Lower leg skin (tissue), 4 donors: Measurements from ENCODE around the gene NDST4. TPM values are rescaled to one million over a fixed set of nuclear protein-coding genes. Genes with fewer than 3 reads are reported as not detected.

Source experiments
- DNase-seq, 2 donors: peaks; one replicate each; pipeline ENCODE4 v3.0.0-alpha.2; 2019; ENCODE audit warnings: low spot score in 2 of 2
- H3K4me3 ChIP-seq: fragments of 200-600 bp; sonication (generic); 2 replicates; pipeline ENCODE4 v1.5.1; 2017; ENCODE audit warnings: mild to moderate bottlenecking, low read depth; ENCODE audit not compliant: poor library complexity, severe bottlenecking
- POLR2A ChIP-seq, 2 donors: fragments of 450-650 bp; IDR thresholded peaks; one replicate each; pipeline ENCODE4 v1.6.1; 2016 to 2017; ENCODE audit warnings: antibody characterized with exemption in 2 of 2, mild to moderate bottlenecking in 1 of 2, moderate library complexity in 1 of 2
- WGBS, 2 donors: methylation state at CpG; one replicate each; pipeline ENCODE4 v1.1.5; 2018; 5-methylcytosine and 5-hydroxymethylcytosine counted together
- intact Hi-C: fragments of 100-400 bp; cut with DNase I; formaldehyde crosslinking; loops from one replicate; pipeline ENCODE4 v1.15.0; 2023; ENCODE audit warnings: low total_unique reads
- total RNA-seq, 4 donors: library from RNA; depleted of rRNA; stranded (reverse); fragments of >200 nt; gene quantifications; one replicate each; pipeline ENCODE4 v1.1.0, GENCODE V29; 2016
- TF ChIP-seq, protein P1 (sequence below), 3 donors: fragments of 450-650 bp; IDR thresholded peaks; one replicate each; pipeline ENCODE4 v1.5.1; 2016; ENCODE audit warnings: antibody characterized with exemption in 3 of 3, mild to moderate bottlenecking in 3 of 3, moderate library complexity in 2 of 3

The NDST4 gene
- total RNA-seq, 4 donors from 2014 or later = not detected

DNA sequence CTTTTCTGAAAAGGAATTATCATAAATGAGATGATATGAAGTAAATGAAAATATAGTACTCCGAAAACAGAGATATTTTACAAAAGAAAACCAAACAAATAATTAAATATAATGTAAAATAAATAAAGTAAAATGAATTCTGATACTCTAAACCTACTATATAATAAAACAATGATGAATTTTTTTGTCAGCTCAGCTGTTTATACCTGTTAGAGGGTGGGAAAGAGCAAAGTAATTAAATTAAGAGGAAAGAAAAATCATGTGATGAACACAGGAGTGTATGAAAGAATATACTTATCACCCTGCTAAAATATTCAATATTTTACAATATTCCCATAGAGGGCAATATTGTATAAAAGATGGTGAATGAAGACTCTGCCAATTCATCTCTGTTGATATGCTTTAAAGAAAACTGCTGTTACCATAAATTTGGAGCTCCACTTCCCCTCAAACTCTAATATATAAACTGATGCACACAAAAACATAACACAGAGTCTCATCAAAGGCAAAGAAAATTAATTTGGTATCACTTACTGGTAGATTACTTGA, 6.5 kb upstream of the NDST4 start:
- intact Hi-C loops = no loop called here

DNA sequence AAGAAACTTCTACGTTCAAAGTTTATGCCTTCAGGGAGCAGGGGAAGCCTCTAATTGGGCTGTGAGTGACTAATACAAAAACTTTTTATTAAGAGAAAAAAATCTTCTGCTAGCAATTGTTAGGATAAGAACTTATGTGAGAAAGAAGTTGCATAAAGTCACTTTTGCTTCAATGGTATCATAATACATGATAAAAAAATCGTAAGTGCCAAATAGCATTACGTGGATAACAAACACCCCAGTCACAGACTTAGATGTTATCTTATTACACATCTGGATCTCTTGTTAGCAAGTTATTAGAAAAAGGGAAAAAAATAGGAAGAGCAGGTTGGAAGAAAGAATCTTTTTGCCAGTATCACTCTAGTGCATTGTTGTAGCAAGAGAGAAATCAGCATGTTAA, 4.2 kb upstream of the NDST4 start:
- WGBS, 2 donors = 19 to 26% methylated on average over 3 of the region's 3 CpGs
- no peak overlapping the region for H3K4me3 ChIP-seq
- intact Hi-C loops = no loop called here
- no peak for DNase-seq
- no peak for TF ChIP-seq POLR2A (IDR thresholded peaks at IDR 0.05)
- TF ChIP-seq, protein P1, sequence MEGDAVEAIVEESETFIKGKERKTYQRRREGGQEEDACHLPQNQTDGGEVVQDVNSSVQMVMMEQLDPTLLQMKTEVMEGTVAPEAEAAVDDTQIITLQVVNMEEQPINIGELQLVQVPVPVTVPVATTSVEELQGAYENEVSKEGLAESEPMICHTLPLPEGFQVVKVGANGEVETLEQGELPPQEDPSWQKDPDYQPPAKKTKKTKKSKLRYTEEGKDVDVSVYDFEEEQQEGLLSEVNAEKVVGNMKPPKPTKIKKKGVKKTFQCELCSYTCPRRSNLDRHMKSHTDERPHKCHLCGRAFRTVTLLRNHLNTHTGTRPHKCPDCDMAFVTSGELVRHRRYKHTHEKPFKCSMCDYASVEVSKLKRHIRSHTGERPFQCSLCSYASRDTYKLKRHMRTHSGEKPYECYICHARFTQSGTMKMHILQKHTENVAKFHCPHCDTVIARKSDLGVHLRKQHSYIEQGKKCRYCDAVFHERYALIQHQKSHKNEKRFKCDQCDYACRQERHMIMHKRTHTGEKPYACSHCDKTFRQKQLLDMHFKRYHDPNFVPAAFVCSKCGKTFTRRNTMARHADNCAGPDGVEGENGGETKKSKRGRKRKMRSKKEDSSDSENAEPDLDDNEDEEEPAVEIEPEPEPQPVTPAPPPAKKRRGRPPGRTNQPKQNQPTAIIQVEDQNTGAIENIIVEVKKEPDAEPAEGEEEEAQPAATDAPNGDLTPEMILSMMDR (IDR thresholded peaks at IDR 0.05) = no peak

More for the DNA sequence above, 6.5 kb upstream of the NDST4 start:
- no peak overlapping the region for H3K4me3 ChIP-seq
- TF ChIP-seq, protein P1 (IDR thresholded peaks at IDR 0.05) = no peak
- TF ChIP-seq POLR2A (IDR thresholded peaks at IDR 0.05) = no peak
- whole genome bisulfite sequencing, 2 donors = 79 to 89% methylated on average over 1 of the region's 1 CpG
- no peak for DNase-seq

DNA sequence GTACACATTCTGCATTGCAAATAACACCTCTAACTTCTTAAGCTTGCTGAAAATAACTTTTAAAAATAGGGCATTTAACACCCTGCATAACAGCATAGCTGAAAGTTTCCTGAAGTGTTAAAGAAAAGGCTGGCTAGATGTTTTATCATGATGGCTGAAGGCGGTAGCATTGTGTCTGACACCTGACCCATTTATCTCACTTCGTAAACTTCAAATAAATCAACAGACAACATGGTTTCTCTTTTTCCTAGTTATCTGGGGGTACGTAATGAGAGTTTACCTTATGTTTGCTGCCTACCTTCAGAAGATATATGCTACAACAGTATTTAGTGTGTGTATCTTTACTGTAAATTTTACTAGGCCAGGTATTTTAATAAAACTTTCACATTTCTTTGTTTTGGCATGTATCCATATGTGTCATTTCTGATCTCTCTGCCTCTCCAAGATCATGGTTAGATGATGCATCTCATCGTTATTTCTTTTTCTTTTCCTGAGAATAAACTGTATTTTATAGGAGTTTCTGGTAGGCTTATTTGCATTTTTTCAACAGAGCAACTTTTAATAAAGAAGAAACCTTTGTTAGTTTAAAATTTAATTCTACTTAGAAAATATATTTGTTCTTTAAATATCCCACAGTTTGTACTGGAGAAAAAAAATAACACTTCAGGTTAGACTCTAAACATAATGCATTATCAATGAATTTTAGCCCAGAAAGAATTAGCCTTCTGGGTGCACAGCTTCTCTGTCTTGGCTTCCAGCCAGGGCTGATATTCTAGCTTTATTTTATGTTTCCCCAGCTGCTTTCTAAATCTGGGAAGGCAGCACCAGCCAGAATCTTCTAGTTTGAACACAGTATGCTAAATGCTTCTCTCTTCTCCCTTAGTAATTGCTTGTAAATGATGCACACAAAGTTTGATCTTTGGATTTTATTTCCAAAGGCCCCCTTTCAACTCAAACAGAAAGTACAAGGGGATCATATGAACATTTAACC, 2.9 kb downstream of the NDST4 start:
- H3K4me3 ChIP-seq = no peak overlapping the region
- no peak for DNase-seq
- intact Hi-C loops = no loop called here
- TF ChIP-seq, protein P1 (IDR thresholded peaks at IDR 0.05) = no peak
- no peak for TF ChIP-seq POLR2A (IDR thresholded peaks at IDR 0.05)
- WGBS, 2 donors = 65 to 71% methylated on average over 4 of the region's 4 CpGs

DNA sequence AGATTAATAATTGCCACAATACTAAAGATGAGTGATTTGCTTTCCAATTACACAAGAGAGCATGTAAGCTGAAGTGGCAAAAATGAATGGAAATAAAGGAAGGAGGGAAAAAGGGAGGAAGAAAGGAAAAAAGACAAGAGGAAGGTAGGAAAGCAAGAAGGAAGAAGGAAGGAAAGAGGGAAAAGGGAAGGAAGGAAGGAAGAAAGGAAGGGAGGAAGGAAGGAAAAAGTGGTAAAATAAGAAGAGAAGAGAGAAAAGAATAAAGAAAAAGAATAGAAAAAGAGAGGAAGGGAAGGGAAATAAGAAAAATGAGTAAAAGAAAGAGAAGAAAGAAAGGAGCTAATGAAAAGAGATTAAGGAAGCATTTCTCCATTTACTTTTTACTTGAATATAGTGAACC, 4.6 kb downstream of the NDST4 start:
- no peak overlapping the region for H3K4me3 ChIP-seq
- intact Hi-C loops = no loop called here
- TF ChIP-seq, protein P1 (IDR thresholded peaks at IDR 0.05) = no peak
- no peak for TF ChIP-seq POLR2A (IDR thresholded peaks at IDR 0.05)
- DNase-seq = no peak

DNA sequence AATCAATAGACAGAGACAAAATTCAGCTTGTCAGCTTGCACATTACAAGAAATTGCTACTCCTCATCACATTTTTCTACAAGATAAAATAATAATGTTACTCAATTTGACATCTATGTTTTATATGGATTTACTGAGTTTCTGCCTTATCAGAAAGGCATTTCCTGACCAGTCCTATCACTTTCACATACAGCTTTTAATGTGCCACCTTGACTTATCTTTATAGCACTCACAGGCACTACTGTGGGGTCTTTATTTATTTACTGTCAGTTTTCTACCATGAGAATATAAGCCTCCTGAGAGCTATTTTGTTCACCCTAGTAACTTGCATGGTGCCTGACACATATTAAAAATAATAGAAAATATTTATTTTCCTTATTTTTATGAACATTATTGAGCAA, 6.0 kb downstream of the NDST4 start:
- no peak overlapping the region for H3K4me3 ChIP-seq
- intact Hi-C loops = no loop called here

More for the DNA sequence above, 6.0 kb downstream of the NDST4 start:
- TF ChIP-seq, protein P1 (IDR thresholded peaks at IDR 0.05) = no peak
- TF ChIP-seq POLR2A (IDR thresholded peaks at IDR 0.05) = no peak
- DNase-seq = no peak
